Central memory CD4-positive, alpha-beta T cell (primary cell): ENCODE data around the gene SH3TC1.

ENCODE experiments used
- DNase-seq: peaks from one replicate; pipeline ENCODE4 v3.0.0; 2022

SH3TC1 gene

DNA sequence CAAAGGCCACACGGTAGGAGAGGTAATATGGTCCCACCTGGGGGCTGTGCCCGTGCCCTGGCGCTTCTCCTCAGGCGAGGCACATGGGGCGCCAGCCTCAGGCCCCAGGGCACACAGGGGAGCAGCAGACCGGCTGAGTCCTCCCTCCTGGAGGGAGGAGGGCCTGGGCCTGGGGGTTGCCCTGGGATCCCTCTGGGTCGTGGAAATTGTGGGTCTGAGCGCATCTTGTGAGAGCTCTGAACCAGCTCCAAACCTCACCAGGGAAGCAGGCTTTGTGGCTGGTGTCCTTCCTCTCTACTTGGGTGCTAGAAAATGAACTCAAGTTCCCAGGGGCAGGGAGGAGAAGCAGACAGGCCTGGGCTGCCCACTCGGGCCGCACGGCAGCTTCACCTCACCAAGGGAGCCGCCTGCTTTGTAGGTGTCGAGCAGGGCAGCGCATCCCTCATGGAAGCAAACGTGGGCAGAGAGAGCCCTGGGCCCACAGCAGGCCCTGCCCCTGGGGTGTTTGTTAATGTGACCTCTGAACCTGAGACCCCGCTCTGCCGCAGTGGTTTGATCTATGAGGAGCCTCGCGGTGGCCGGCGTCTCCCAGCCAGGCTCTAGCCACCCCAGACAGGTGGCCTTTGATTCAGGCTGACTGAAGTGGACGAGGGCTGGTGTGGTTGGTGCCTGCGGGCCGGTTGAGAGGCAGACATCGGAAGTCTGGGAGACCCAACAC, 81.2 kb downstream of the SH3TC1 start:
- no peak for DNase-seq

DNA sequence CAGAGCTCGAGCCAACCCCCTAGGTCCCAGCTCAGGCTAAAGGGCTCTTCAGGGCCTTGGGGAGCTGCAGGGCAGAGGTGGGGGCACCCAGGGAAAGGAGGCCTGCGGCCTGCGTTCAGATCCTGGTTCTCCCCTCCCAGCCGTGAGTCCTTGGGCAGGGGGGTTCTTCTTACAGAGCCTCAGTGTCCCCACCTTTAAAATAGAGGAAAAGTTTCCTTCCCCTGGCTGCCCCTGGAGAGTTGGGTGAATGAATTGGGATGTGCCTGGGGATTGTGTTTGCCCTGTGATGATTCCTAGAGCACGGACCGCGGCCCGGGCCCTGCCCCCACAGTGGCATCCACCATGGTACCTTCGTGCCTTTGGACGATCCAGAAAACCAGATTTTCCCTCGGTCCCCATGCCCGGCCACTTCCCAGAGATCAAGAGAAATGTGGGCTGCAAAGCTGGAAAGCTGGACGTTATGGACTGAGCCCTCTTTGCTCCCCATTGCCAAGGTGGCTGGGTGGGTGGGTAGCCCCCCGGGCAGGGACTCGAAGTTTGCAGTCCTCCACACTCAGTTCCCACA, 81.9 kb downstream of the SH3TC1 start:
- DNase-seq, result no peak

DNA sequence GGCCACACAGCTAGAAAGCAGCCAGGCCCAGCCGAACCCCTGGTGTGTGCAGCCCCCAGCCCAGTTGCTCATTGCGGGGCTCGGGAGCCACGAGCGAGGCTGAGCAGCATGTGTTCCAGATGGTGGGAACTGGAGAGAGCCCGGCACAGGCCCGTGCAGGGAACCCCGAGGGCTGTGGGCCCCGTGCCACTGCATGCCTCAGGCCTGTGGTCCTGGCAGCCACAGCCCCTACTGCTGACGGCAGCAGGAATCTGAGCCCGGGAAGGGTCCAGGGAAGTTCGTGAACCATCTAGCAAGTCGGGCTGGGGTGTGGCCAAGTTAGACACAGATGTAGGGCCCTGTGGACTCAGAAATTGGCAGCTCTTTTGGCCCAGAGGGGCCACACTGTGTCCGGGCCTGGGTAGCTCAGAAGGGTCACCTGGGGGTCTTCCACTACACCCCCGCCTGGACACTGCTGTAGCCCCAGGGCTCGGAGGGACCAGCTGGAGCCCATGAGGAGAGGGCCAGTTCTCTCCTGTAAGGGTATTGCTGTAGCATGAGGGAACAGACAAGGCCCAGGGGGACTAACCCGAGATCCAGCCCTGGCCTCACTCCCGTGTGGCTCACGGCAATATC, 82.5 kb downstream of the SH3TC1 start:
- no peak for DNase-seq

DNA sequence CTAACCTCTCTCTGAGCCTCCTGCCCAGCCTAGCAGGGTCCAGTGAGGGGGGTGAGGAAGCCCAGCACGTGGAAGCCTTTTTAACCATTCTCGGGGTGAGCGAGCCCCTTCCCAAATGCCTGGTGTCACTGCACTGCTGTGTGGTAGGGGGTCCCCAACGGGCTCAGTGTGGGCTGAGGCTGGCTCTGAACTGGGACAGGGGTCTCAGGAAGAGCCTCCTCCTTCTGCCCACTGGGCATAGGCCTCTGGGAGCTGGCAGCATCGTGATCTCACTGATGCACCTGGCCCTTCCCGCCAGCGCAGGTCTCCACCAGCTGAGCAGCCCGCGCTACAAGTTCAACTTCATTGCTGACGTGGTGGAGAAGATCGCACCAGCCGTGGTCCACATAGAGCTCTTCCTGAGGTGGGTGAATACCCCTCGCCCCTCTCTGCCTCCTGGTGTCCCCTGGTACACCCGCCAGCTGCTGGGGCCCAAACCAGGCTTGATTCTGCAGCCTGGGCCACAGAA, 83.1 kb downstream of the SH3TC1 start:
- no peak for DNase-seq

DNA sequence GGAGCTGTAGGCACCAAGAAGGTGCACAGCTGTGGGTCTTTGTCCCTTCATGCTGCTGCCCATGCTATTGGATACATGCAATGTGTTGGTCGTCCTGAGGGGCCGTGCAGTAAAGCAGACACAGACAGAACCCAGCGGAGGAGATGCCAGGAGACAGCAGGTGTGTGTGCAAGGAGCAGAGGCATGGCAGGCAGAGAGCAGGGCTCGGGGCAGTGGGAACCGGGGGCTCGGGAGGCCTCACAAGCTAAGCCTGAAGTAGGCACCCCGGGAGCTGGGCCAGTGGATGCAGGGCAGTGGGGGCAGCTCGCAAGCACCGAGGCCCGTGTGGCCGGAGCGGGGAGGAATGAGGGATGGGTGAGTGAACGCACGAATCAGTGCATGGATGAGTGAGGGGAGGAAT, 83.7 kb downstream of the SH3TC1 start:
- DNase-seq, result no peak

DNA sequence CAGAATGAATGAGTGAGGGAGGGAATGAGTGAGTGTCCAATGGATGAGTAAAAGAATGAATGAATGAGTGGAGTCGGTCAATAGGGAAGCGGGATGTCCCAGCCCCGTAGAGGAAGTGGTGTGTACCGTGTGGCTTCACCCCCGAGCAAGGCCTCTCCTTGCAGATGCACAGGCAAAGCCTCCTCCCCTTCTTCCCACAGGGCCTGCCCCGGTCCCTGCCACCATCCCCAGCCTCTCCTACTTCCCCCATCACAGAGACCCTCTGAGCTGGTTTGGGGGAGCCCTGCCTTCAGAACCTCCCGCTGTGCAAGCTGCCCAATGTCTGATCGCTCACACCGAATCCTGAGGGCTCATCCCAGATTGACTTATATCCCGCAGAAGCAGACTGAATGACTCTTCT, 84.1 kb downstream of the SH3TC1 start:
- no peak for DNase-seq

DNA sequence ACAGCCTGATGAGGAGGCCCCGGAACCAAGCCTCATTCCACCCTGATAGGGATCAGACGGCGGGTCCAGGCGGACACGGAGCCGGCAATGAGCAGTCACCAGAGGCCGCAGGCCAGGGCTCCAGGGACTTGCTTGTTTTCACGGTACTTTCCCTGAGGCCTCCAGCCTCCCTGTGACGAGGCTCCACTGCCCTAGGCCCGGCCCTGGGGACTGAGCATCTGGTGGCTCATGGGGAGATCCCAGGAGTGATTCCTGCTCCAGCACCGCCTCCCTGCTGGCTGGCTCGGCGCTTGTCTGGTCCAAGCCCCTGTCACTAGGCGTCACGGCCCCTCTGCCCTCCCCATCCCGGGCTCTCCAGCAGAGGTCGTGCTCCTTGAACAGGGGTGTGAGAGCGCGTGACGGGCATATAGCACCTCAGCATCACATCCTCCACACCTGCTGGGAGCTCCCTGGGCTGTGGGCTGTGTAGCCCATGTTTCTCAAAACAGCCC, 84.6 kb downstream of the SH3TC1 start:
- DNase-seq, result no peak

DNA sequence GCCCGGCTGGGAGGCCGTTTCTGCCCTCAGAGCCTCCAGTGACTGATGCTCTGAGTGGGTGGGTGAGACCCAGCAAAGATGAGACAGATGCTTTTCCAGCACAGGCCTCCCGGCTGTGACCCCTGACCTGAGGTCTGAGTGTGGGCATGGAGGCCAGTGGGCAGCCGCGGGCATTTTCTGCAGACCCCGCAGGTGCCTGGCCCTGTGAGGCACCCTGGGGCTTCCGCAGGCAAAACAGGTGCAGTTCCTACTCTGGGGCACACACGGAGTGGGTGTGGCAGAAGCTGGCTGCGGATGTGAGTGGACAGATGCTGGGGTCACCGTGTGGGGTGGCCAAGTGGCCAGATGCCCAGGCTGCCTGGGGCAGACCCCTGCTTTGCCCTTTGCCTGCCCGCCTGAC, 85.3 kb downstream of the SH3TC1 start:
- no peak for DNase-seq

DNA sequence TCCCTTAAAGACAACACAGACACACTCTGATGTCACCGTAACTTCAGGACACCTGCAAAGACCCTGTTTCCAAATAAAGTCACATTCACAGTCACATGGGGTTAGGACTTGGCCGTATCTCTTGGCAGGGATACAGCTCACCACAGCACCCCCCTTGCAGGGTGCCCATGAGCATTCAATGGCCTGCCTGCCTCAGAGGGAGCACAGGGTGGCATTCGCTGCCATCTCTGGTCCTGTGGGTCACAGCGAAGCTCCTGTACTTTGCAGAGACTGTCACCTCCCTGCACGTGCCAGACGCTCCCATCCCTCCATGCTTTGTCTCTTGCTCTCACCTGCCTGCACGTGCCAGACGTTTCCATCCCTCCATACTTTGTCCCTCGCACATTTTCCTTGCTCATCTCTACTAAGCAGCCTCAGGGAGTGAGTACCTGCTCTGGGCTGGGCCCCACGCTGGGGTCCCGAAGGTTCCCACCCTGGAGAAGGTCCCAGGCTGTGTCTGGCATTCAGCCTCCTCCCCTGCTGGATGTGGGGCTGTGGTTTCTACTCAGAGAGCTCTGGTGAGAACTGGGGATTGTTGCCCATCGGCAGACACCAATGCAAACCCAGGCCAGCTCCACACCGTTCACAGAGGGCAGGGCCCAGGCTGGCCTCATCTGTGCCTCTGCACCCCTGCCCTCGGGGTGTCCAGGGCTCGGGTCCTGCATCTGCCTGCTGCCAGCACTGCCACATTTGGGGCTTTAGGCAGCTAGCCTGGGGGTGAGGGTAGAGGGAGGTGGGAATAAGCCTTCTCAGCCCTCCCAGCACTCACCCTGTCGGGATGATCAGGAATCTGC, 86.3 kb downstream of the SH3TC1 start:
- no peak for DNase-seq

DNA sequence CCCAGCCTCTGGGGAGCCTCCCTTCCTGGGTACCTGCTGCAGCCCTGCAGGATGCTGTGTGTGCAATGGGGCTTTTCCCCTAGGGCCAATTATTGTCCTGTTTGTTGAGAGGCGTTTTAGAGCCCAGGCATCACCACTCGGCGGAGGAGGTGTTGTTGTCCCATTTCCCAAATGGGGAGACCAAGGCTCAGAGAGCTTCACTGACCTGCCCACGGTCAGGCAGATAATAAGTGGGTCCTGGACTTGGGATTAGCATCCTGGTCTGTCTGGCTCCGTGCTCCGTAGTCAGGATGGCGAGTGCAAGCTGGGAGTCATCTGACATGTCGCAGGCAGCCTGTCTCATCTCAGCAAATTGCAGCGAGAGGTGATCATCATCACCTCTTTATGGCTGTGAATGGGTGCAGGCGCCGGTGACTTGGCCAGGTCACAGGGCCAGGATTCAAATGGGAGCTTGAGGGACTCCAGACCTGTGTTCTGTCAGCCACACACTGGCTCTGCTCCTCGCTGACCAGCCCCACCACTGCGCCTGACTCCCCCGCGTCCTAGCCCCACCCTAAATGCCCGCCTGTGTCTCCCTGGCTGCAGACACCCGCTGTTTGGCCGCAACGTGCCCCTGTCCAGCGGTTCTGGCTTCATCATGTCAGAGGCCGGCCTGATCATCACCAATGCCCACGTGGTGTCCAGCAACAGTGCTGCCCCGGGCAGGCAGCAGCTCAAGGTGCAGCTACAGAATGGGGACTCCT, 87.1 kb downstream of the SH3TC1 start:
- DNase-seq, result no peak

DNA sequence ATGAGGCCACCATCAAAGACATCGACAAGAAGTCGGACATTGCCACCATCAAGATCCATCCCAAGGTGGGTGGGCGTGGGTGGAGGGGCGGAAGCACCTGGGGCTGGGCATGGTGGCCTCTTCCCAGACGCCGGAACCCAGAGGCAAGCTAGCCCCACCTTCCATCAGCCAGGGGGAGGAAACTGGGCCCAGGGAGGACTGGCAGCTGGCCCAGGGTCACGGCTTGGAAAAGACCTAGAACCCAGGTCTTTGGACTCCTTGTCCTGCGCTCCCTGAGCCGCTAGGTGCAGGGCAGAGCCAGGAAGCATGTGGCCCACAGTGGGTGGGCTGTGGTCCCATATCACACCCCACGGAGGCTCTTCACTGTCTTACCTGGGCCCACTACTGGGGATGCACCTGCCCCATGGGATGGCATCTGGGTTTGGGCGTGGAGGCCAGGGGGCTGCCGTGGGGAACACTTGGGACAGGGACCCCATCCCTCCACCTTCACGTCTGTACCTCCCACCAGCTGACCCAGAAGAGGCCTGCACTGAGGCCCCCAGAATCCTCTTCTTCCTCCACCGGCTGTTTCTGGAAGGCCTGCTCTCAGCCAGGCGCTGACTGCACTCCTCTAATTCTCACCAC, 87.7 kb downstream of the SH3TC1 start:
- no peak for DNase-seq

DNA sequence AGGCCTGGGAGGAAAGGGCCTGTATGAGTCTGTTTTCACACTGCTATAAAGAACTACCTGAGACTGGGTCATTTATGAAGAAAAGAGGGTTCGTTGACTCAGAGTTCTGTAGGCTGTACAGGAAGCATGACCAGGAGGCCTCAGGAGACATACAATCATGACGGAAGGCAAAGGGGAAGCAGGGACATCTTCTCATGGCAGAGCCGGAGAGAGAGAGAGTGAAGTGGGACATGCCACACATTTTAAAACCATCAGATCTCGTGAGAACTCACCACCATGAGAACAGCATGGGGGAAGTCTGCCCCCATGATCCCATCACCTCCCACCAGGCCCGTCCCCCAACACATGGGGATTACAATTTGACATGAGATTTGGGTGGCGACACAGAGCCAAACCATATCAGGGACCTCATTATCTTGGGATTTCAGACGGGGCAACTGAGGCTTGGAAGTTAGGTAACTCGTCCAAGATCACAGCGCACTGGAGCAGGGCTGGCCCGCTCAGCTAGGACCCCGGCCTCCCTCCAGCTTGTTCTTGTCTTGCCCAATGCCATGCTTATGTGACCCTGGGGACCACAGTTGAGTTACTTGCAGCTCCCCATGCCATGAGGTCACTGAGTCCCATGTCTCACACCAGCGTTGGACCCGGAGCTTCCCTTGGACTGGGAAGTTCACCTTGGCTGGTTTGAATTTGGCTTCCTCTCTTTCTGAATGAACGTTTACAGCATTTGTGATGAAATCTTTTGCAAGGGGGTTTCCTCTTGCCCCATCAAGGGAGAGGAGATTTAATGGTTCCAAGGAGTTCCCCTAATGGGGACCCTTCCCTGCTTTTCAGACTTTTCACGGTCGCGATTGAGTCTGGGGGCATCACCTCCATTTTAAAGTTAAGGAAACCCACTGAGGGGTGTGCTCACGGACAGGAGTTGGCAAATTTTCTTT, 88.5 kb downstream of the SH3TC1 start:
- no peak for DNase-seq

DNA sequence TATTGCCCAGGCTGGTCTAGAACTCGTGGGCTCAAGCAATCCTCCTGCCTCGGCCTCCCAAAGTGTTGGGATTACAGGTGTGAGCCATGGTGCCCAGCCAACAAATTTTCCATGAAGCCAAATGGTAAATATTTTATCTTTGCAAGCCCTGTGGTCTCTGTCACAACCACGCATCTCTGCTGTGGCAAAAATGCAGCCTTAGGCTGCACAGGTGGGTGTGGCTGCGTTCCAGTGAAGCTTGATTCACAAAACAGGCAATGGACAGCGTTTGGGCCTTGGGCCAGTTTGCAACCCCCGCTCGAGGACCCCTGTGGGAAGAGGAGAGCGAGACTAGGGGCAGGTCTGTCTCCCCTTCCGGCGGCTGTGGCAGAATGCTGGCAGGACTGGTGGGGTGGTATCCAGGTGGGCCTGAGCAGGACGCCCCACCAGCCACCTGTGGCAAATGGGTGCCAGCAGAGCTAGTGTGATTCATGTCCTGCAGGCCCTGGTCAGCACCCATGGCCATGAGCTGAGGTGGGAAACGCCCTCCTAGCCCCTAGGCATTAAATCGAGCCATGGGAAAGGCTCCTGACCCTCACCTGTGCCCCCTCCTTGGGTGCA, 90.2 kb downstream of the SH3TC1 start:
- DNase-seq, result no peak

DNA sequence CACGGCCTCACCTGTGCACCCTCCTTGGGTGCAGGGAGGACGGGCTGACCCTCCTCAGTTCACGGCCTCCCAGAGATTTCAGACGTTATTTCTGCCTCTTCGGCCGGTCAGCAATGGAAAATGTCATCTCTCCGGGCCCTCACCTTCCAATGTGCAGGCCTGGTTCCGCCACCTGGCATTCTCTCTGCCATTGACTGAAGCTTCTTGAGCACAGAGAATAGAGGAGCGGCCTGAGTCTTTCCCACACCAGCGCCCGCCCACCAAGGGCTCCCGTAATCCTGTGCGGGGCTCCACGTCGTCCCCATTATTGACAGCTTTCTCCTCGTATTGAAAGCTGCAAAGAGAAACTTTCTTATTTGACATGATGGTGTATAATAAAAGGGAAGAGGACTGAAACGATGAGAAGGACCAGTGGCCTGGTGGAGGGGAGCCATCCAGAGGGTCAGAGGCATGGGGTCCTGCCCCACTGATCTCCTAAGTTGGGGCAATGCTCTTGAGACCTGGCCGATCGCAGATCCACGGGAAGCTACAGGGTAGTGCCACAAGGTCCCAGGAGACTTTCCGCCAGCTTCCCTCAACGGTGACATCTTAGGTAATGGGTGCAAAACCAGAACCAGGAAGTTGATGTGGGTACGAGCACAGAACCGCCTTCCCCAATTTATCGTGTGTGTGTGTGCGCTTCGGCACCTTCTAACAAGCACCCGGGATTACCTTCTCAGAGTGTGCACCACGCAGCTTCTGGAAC, 91.0 kb downstream of the SH3TC1 start:
- DNase-seq, result no peak

DNA sequence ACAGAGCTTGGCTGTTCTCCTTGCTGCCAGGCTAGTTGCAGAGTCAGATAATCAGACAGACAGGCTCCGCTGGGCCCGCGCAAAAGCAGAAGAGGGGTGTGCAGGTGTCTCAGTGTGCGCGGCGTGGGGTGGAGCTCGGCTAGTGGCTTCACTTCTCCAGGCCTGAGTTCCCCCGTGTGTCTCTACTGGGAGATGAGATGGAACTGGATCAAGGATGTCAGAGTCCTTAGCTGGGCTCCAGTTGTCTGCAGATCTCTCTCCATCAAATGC, 91.5 kb downstream of the SH3TC1 start:
- no peak for DNase-seq
